Measurements from ENCODE around the gene TNNT1.
A peak's percentile ranks its signal among the peaks of the same experiment; 100 is the strongest.

TNNT1 gene

DNA sequence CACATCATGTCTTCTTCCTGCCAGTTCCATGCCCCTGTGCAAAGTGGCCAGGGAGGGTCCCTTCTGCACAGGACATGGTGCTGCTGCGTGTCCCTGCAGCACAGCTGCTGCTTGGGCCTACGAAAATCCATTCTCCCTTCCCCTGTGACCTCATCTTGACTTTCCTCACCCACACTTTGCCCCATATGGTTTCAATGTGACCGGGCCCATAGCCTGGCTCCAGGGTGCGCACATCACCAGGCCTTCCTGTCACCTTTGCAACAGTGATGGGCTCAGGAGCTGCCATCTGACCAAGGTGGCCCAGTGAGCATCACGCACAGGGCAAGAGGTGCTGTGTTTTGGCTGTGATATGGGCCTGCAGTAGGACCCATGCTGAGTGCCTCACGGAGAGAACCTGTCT is 42.4 kb downstream of the TNNT1 start:
- DNase-seq, result no peak

DNA sequence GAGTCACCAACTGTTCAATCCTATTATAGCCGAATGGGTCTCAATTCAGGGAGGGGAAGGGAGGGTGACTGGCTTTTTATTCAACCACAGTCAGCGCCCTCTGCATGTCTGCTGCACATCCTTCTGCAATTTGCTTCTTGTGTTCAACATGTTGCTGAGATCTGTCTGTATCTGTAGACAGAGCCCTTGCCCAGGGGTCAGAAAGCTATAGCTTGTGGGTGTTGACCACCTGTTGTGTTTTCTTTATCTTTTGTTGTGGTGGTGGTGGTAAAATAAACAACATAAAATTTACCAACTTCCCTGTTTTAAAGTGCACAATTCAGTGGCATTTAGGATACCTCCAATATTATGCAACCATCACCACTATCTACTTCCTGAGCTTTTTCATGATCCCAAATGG is 43.8 kb downstream of the TNNT1 start:
- DNase-seq, result no peak

DNA sequence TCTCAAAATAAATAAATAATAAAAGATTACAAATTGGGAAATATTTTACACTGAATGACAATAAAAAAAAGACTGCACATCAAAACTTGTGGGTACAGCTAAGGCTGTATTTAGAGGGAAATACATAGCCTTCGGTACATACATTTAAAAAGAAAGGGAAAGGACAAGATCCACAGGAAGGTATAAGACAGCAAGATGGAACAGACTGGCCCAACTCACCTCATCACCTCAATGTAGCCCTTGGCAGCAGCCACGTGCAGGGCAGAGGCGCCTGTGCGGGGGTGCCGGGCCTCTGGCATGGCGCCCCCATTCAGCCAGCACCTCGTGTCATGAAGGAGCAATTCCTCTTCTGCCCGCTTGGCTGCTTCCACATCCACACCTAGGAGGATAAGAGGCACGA is 45.8 kb downstream of the TNNT1 start:
- no peak for DNase-seq

DNA sequence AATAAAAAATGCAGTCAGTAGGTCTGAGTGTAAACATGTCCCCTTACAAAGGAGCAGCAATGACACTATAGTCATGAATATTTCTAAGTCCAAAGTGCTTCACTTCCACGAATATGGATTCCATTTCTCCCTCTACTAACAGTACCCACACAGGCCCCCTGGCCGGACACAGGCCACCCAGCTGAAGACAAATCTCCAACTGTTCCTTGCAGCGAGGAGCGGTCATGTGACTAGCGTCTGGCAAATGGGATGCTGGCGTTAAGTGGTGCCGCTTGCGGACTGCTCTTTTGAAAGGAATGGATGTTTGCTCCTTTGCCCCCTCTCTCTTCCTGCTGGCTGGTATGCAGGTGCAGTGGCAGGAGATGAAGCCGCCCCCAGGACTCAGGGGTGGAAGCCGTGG is 47.7 kb downstream of the TNNT1 start:
- no peak for DNase-seq

DNA sequence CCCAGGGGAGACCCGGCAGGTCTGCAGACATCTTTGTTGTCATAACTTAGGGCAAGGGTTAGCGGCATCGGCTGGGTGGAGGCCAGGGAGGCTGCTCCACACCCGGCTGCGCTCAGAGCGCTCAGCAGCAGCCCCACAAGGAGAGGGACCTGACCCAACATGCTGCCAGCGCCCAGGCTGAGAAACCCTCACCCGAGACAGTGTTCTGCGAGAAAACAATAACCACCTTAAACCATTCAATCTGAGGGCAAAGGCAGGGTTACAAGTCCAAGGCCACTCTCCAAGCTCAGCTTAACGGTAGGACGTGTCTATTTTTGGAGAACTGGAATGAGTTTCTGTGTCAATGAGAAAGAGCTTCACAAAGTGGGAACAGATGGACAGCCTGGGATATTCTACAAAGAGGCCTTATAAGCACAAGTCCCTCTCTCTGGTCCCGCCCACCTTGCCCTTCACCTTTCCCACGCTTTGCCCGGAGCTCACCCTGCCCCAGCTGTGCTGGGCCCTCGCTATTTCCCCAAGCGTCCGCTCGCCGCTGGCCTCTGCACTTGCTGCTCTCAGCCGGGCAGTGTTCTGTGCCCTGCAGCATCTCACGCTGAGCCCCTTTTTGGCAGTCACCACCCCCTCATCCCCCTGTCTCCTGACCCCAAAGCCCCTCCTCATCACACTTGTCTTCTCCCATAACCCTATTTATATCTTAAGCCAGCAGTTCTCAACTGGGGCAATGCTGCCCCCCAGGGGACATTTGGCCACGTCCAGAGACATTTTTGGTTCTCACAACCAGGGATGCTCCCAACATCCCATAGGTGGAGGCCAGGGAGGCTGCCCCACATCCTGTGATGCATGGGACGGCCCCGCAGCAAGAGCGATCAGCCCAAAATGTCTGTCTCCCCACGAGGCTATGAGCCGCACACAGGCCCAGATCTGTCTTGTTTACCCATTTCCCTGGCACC is 49.2 kb downstream of the TNNT1 start:
- no peak for DNase-seq

DNA sequence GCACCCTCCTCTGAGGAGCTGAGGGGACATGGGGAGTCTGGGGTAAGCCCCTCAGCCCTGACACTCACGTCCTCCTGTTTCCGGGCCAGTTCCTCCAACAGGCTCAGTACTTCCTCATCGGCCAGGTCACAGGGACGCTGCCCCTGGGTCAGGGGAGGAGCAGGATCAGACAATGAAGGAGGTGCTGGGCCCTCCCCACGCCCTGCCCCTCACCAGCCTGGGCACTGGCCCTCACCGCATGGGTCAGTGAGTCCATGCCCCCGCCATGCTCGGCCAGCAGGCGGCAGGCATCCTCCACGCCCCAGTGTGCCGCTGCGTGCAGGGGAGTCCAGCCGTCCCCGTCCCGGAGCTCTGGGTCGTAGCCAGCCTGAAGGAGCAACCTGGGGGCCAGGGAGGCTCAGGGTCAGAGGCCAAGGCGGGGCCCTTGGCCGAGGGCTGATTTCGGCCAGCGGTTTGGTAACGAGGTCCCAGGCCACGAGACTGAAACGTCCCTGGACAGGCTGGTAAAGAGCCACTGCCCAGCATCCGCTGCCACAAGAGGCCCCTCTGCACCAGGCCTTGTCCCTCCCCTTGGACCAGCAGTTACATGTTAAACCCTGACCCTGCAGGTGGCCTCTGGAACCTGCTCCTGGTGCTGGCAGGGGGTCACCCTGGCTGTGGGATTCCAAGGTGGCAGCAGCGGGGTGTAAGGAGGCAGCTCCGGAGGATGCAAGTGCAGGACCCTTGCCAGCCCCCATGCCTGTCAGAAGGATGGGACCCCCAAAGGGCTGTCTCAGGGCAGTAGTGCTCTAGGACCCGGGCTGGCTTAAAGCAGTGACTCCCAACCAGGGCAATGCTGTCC is 50.1 kb downstream of the TNNT1 start:
- no peak for DNase-seq

DNA sequence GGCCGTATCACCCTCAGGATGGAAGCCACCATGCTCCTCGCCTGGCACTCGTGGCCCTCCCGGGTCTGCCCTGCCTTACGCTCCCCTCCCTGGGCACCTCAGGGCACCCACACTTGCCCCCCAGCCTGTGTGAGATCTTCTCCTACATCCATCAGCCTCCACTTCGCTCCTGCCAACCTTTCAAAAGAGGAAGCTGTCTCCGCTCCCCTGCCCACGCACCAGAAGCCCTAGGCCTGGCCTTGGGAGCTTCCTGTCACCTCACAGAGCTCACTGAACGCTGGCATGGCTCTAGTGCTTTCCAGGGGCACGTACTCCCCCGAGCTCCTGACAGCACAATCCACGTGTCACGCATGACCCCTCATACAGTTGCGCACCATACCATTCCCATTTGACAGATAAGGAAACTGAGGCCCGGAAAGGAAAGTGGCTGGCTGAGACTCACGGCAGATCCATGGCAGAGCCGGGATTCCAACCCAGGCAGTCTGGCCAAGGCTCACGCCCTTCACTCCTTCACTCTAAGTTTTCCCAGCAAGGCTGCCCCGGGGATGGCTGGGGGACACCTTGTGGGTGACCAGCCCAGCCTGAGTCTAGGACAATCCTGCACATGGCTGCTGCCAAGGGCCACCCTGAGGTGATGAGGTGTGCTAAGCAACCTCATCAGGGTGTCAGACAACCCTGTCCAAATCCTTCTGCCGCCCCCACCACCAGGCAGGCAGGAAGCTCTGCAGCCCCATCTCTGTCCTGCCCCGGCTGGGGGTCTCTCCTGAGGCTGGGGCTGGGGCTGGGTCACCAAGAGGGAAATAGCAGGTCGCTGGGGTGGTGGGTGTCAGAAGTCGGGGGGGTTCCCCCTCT is 50.9 kb downstream of the TNNT1 start:
- DNase-seq, result no peak

DNA sequence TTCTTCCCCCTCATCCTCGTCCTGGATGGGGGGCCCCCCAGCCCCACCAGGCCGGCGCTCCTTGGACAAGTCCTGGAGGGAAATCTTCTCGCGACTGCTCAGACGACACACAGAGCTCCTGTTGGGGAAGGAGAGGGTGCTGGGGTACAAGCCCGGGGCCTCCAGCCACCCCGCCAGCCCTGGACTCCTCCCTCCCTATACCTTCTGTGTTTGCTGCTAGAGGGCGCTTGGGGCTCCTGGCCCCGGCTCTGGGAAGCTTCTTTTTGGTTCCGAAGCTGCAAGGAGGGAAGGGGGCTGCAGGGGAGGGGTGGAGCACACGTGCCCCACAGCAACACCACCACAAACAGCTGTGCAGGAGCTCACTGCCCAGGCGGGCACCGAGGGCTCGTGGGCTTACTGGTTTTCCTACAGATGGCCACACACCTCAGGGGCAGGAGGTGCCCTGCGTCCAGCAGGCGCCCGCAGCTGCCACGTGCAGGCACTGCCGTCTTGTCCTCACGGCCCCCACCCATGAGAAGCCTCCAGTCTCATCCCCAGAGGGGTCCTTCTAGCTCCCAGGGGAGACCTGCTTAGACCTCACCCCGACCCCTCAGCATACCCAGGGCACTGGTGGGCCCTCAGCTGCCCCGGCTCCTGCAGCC is 52.8 kb downstream of the TNNT1 start:
- DNase-seq, result no peak

DNA sequence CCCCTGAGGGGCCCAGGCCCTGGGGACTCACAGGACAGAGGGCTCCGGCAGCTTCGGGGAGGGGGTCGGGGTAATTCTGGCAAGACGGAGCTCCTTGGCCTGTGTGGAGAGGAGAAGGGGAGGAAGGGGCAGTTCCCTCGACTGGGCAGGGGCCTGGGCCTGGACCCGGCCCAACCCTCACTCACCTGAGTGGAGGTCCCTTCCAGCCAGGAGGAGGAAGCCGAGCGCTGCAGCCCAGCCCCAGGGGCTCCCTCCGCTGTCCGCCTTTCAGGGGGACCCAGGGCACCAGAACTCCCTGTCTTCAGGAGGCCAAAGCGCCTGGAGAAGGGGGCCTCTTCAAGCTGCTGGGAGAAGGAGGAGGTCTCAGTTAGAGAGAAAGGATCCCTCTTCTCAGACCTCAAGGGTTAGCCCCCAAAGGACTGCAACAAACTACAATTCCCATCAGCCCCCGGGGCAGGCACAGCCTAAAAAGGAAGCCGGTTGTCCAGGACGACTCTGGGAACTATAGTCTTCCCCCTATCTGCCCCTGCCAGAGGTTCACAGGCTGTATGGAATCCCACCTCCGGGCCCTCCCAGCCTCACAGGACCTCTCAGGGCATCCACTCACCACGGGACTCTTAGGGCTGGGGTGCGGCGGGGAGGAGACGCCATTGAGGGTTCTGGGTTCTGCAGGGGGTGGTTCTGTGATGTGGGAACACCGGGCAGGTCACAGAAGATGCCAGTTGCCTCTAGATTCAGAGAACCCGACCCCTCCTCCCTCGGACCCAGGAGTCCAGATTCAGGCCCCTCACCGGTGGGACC is 53.5 kb downstream of the TNNT1 start:
- no peak for DNase-seq

DNA sequence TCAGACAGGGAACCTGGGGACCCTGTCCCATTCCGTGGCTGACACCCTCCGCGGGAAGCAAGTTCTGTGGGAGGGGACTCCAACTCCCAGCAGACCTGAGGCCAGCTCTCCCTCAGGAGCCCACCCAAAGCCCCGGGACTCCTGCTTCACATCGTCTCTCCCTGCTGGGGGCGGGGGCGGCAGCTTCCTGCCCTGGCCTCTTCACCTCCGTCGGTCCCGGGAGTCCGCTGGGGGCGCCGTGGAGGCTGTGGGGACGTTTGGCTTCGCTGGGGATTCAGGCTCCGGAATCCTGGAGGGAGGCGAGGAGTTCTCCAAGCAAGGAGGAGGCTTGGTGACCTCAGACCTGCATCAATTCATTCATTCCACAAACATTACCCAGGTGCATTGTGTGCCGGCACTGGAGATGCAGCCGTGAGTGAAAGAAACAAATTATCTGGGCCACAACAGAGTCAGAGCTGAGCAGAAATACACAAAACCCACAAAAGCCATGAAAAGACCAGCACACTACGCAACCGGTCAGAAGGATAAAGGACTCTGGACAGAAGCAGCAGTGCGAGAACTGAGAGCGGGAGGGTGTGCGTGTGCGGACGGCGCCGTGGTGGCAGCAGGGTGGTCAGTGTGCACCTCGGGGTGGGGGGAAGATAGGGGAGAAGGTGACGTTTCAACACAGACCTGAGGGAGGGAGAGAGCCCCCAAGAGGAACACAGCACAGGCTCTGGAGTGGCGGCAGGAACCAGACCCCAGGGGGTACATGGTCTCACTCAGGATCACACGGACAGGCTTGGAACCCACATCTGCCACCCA is 54.3 kb downstream of the TNNT1 start:
- no peak for DNase-seq

DNA sequence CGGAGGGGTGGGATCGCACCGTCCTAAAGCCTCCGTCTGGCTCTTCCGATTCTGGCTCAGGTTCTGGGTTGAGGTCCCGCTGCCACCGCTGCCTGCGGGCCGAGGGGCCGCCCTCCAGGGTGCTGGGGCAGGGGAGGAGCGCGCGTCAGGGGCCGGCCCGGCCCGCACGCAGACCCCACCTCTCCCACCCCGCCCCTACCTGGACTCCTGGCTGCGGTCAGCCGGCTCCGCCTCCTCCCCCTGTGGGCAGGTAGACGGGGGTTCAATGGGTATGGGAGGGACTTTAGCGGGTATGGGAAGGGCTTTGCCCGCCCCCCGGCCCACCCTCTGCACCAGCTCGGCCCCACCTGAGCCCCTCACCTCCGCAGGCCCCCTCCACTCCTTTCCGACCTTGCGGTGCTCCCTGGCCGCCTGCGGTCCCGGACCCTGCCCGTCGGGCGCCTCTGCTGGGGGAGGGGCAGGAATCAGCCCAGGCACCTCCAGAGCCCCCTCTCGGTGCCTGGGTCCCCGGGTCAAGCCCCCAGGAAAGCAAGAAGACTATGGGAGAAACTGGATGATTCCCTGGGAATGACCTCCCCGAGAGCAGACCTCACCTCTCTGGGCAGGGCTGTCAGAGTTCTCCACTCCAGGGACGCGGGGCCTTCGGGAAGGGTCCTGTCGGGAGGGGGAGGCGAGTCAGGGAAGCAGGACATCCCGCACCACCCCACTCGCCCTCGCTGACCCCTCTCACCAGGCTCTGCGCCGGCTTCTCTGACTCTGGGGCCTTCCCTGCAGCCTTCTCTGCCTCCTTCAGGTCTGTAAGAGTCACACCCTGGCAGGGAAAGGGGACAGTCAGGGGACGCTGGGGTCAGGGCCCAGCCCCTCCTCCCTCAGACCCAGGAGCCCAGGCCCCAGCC is 56.3 kb downstream of the TNNT1 start:
- no peak for DNase-seq

DNA sequence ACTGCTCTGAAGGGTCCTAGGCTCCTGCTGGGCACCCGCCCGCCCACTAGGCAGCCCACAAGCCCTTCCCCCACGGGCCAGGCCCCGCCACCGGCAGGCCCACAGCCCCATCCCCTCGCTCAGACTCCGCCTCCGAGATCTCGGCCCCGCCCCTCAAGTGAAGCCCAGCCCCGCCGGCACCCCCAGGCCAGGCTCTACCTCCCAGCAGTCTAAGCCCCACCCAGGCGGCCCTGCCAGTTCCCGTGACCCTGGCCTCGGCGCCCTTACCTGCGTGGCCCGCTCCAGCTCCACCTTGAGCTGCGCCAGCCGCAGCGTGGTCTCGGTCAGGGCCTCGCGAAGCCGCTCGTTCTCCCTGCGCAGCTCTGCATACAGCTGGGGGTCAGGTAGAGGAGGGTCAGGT is 57.1 kb downstream of the TNNT1 start:
- DNase-seq, result no peak

DNA sequence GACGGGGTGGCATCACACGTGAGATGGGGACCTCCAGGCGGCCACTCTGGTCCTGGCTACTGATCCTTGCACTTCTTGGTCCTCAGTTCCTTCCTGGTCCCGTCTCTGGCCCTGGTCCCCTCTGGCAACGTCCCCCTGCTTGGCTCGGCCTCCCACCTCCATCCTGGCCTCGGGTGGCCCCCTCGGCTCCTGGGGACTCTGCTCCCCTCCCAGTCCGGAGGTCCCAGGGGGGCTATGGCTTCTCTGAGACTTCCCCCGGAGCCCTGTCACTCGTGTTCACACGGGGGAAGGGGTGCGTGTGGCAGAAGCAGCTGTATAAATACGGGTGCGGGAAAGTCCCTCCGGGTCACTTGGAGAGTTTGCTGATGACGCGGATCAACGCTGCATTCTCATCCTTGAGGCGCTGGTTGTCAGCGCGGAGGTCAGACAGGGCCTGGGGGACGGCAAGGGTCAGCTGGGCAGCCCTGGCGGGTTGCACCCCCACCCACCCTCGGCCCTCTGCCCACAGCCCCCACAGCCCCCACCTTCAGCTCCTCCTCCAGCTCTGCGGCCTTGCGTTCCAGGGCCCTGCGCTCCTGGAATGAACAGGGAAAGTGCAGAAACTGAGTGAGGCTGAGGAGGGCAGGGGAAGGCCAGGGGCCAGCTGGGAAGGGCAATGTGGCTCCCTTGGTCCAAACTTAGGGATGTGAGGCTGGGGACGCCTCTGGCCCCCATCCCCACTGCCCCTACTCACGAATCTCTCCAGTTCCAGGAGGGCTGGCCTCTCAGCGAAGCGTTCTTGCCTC is 57.7 kb downstream of the TNNT1 start:
- no peak for DNase-seq

DNA sequence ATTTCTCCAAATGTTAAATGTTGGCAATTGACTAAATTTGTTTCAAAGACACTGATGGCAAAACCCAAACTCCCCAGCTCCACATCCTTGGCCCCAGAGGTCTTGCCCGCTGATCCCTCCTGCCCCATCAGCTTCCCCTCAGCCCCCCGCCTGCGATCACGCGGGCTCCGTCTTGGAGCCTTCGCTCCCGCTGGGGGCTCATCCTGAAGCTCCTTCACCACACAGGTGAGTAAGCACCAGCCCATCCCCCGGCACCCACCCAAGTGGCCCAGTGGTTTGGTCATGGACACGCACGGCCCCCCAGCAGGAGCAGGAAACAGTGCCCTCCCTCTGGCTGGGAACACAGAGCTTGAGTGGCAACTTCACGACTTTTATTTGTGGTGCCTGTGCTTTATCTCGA is 58.4 kb downstream of the TNNT1 start:
- DNase-seq, result no peak

DNA sequence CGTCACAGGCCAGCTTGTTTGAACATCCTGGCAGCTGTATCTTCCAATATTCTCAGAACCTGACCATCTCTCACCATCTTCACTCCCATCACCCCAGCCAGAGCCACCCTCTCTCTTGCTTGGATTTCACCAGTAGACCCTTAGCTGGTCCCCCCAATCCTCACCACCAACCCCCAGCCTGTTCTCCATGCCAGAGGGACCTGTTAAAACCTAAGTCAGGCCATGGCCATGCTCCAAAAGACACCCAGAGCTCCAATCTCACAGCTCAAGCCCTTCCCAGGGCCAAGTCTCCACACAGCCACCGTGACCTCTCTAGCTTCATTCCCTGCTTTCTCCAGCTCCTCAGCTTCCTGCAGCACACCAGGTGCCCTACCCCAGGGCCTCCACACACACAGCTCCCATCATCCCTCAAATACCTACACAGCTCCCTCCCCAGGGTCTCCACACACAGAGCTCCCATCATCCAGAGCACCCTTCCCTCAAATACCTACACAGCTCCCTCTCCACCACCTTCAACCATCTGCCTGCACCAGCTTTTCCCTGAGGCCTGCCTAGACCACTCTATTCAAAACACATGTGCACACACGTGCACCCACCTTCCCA is 59.6 kb downstream of the TNNT1 start:
- DNase-seq, result no peak

DNA sequence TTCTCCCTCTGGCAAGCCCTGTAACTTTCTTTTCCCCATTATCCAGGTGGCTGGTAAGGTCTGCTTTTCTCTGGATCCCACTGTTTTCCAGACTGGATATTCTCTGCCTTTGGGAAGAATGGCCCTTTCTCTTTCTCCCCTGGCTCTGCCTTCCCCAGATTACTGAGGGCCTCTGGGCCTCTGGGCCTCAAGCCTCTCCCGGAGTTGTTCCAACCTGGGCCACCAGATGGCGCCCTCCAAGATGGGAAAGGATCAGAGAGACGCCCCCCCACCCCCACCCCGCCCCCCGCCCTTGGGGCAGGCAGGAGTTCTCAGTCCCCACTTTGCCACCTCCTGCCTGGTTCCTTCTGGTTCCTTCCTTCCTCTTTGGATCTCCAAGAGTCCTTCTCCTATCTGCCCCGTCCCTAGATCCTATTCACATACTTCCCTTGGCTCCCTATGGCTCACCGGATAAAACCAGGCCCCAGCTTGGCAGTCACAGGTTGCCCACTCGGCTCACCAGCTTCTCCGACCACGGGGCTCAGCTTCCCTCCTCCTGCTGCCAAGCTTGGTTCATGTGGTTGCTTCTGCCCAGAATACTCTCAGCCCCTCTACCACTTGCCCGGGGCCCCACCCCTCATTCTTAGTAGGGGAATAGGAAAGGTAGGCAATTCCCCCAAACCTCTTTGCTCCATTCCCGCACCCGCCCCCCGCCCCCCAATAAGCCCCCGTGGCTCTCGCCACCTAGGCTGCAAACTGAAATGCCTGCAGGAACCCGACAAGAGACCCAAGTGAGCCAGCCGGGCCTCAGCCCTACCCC is 60.3 kb downstream of the TNNT1 start:
- DNase-seq, result peak; percentile 81

DNA sequence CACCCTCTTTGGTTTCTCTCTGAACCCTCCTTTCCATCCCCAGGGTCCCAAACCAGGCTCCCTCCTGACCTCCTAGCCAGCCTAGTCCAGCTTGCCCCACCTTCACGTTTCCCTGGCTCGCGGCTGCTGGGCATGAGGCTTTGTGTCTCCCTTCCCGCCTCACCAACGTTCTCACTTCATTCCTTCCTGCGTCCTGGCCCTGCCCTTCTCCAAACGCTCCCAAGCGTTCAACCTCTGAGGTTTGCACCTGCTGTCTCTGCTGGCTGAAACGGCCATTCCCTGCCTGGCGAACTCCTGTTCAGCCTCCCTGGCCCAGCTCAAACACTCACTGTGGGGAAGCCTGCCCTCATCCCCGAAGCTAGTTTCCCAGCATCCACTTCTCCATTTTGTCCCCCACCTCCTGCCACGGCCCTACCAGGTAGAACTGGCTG is 61.0 kb downstream of the TNNT1 start:
- no peak for DNase-seq

DNA sequence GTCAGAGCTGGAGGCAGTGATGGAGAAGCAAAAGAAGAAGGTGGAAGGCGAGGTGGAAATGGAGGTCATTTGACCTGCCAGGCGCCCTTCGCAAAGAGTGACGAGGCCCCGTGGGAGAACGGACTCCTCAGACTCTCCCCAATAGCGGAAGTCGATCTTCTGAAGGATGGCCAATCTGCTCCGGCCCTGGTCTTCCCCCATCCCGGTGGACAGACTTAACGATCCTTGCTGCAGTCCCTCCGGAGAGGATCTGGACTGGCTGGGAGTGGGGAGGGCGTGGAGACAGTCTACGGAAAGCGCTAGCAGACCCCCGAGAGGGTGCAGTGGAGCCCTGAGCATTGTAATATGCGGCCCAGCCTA is 61.5 kb downstream of the TNNT1 start:
- DNase-seq, result no peak

Measured in stimulated activated CD4-positive, alpha-beta T cell treated with anti-CD3 and anti-CD28 coated beads, Interleukin-12 subunit alpha, Interleukin-12 subunit beta, amount 100 ng/mL, for 4 hours (primary cell).